ENCODE results near the gene CASP10.

CASP10 gene

DNA sequence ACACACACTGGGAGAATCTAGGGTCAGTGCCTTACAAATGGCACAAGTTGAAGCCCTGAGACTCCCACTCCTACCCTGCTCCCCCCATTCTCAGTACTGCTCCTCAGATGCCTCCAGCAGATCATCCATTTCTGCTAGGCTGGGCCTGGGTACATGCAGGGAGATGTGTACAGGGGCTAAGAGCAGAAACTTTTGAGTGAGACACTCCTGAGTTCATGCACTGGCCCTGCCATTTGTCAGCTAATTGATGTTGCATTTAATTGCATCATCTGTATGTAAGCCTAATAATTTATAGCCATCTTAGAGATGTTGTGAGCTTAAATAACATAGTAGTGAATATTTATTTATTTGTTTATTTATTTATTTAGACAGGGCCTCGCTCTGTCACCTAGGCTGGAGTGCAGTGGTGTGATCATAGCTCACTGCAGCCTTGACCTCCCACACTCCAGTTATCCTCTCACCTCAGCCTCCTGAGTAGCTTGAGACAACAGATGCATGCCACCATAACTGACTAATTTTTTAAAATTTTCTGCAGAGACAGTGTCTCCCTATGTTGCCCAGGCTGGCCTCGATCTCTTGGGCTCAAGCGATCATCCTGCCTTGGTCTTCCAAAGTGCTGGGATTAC, 72.6 kb downstream of the CASP10 start:
- TF ChIP-seq, protein P1, sequence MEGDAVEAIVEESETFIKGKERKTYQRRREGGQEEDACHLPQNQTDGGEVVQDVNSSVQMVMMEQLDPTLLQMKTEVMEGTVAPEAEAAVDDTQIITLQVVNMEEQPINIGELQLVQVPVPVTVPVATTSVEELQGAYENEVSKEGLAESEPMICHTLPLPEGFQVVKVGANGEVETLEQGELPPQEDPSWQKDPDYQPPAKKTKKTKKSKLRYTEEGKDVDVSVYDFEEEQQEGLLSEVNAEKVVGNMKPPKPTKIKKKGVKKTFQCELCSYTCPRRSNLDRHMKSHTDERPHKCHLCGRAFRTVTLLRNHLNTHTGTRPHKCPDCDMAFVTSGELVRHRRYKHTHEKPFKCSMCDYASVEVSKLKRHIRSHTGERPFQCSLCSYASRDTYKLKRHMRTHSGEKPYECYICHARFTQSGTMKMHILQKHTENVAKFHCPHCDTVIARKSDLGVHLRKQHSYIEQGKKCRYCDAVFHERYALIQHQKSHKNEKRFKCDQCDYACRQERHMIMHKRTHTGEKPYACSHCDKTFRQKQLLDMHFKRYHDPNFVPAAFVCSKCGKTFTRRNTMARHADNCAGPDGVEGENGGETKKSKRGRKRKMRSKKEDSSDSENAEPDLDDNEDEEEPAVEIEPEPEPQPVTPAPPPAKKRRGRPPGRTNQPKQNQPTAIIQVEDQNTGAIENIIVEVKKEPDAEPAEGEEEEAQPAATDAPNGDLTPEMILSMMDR (IDR thresholded peaks at IDR 0.05; ENCODE audit: control insufficient read depth, extremely low read depth, insufficient read depth), result no peak
- DNase-seq (ENCODE audit: low read depth), result no peak
- no peak overlapping the region for H3K4me3 ChIP-seq (ENCODE audit: low read depth, low read length)

DNA sequence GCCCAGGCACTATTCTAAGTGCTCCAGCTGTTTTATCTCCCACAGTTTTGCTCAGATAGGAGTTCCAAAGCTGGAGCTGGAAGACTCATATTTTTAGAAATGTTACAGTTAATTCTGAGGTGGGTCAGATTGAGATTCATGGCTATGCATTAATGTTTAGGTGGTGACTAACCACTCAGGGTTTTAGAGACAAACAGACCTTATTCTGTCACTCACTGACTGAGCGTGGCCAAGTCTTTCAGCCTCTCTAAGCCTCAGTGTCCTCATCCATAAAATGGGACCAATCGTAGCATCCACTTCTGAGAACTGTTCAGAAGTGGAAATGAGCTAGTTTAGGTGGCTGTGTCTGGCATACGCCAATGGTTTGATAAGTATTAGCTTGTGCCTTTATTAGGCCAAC, 73.1 kb downstream of the CASP10 start:
- DNase-seq (ENCODE audit: low read depth), result no peak
- TF ChIP-seq, protein P1 (IDR thresholded peaks at IDR 0.05; ENCODE audit: control insufficient read depth, extremely low read depth, insufficient read depth), result no peak
- no peak overlapping the region for H3K4me3 ChIP-seq (ENCODE audit: low read depth, low read length)

DNA sequence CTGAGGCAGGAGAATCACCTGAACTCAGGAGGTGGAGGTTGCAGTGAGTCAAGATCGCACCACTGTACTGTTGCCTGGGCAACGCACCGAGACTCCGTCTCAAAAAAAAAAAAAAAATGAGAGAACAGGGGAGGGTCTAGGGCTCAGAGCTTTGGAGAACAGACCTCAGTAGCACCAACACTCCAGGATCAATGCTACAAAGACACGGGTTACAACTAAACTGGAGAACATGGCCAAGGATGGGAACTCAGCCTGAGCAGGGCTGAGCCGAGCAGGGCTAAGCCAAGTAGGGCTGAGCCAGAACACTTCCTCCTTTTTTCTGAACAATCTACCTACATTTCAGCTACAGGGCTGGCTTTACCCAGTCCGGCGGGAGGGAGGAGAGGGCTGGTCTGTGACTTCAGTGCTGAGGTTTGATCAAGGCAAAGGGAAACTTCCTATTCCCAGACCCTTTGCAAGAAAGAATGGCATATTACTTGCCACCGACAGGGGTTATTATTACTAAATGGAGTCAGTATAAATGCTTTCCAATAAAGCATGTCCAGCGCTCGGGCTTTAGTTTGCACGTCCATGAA, 74.5 kb downstream of the CASP10 start:
- TF ChIP-seq, protein P1 (IDR thresholded peaks at IDR 0.05; ENCODE audit: control insufficient read depth, extremely low read depth, insufficient read depth), result no peak
- peak overlapping the region; percentile 38 for H3K4me3 ChIP-seq (ENCODE audit: low read depth, low read length)
- DNase-seq (ENCODE audit: low read depth), result no peak

DNA sequence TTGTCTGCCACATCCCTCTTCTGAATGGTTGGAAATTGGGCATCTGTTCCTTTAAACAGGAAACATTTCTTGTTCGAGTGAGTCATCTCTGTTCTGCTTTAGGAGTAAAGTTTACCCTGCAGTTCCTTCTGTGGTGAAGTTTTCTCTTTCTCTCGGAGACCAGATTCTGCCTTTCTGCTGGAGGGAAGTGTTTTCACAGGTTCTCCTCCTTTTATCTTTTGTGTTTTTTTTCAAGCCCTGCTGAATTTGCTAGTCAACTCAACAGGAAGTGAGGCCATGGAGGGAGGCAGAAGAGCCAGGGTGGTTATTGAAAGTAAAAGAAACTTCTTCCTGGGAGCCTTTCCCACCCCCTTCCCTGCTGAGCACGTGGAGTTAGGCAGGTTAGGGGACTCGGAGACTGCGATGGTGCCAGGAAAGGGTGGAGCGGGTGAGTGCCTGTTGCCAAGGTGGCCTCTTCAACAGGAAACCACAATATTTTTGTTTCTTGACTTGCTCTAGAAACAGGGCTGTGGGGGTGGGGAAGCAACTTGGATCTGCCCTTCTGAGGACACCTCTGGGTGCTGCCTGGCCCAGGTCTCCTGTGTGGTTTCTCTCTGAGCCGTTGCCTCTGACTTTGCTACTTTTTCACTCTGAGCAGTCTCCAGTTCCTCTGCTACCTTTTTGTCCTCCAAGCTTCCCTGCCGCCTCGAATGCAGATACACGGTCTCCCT, 75.2 kb downstream of the CASP10 start:
- TF ChIP-seq, protein P1 (IDR thresholded peaks at IDR 0.05; ENCODE audit: control insufficient read depth, extremely low read depth, insufficient read depth), result no peak
- peak overlapping the region; percentile 38 for H3K4me3 ChIP-seq (ENCODE audit: low read depth, low read length)
- peak; percentile 35 for DNase-seq (ENCODE audit: low read depth)

DNA sequence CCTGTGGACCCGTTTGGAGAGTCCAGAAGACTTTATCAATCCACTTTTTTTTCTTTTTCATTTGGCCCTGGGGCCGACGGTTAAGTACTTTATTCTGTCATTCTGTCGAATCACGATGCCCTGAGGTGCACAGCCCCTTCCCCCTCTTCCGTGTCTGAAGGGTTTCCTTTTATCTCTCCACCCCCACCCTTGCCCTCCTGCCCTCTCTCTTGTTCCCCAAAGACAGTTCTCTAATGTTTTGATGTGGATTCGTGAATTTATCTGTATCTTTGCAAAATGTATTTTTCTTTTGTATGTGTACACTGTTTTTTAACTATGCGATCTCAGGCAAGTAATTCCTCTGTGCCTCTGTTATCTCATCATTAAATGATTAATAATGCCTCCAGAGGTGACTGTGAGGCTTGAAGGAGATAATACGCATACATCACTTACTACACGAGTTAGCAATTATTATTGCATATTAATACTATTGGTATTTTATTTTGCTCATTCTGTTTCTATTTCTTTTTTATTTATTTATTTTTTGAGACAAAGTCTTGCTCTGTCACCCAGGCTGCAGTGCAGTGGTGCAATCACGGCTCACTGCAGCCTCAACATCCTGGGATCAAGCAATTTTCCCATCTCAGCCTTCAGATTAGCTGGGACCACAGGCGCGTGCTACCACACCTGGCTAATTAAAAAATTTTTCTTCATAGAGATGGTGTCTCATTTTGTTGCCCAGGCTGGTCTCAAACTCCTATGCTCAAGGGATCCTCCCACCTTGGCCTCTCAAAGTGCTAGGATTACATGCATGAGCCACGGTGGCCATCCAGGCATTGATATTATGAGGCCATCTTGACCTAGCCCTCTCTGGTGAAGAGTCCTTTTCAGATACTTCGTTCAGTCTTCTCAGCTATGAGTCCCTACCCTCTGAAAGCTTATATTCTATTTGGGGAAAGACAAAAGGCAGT, 76.0 kb downstream of the CASP10 start:
- peak overlapping the region; percentile 38; the same call in 1 of the 2 replicates for H3K4me3 ChIP-seq (ENCODE audit: low read depth, low read length)
- no peak for DNase-seq (ENCODE audit: low read depth)
- TF ChIP-seq, protein P1 (IDR thresholded peaks at IDR 0.05; ENCODE audit: control insufficient read depth, extremely low read depth, insufficient read depth), result no peak

DNA sequence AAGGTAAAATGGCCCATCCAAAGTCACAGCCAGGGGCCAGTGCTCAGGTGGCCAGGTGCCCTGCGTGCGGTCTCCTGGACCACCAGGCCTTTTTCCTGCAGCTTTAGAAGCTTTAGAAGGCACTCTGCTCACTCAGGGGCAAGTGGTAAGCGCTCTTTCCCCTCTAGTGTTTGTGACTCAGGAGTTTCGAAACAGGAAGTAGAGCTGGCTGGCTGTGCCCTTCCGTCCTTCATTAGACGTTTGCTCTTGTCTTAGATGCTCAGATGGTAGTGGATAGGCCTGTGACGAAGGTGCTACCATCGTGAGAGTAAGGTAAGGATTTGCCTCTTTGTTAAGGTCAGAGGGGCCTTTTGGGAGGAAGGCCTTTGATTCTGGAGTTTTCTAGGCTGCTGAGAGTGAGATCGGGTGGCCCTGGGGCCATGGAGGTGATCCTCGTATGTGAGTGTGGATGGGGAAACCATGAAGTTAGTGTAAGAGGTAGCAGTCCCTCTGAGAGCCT, 77.4 kb downstream of the CASP10 start, which contains the start of gene CASP8:
Gene CASP8, plus strand, starts transcription at position 235 of the 499 bp plus-strand sequence. CDS start 5,951 bp downstream, outside the sequence.
- TF ChIP-seq, protein P1 (IDR thresholded peaks at IDR 0.05; ENCODE audit: control insufficient read depth, extremely low read depth, insufficient read depth), result no peak
- H3K4me3 ChIP-seq (ENCODE audit: low read depth, low read length), result no peak within 1 kb of the TSS
- DNase-seq (ENCODE audit: low read depth), result no peak

Data from LNCaP clone FGC (cell line).